Esophagus muscularis mucosa (tissue), 3 donors: ENCODE data around the gene ZDHHC19.

Source experiments
- POLR2A ChIP-seq: fragments of 450-650 bp; IDR thresholded peaks from one replicate; pipeline ENCODE4 v1.6.1; 2017; ENCODE audit warnings: antibody characterized with exemption, moderate library complexity, mild to moderate bottlenecking, low read depth
- TF ChIP-seq, protein P1 (sequence below), 3 experiments: fragments of 200-600 bp in 2 of 3; fragments of 450-650 bp in 1 of 3; sonication (generic) in 2 of 3; IDR thresholded peaks; one replicate each; pipeline ENCODE4 v1.5.1; 2017 to 2019; ENCODE audit warnings: antibody characterized with exemption in 3 of 3, mild to moderate bottlenecking in 2 of 3, moderate library complexity in 1 of 3

- TF ChIP-seq POLR2A = no peak
- TF ChIP-seq, protein P1, sequence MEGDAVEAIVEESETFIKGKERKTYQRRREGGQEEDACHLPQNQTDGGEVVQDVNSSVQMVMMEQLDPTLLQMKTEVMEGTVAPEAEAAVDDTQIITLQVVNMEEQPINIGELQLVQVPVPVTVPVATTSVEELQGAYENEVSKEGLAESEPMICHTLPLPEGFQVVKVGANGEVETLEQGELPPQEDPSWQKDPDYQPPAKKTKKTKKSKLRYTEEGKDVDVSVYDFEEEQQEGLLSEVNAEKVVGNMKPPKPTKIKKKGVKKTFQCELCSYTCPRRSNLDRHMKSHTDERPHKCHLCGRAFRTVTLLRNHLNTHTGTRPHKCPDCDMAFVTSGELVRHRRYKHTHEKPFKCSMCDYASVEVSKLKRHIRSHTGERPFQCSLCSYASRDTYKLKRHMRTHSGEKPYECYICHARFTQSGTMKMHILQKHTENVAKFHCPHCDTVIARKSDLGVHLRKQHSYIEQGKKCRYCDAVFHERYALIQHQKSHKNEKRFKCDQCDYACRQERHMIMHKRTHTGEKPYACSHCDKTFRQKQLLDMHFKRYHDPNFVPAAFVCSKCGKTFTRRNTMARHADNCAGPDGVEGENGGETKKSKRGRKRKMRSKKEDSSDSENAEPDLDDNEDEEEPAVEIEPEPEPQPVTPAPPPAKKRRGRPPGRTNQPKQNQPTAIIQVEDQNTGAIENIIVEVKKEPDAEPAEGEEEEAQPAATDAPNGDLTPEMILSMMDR (IDR thresholded peaks at IDR 0.05) = no peak
Measured at GRCh38 chr3:196175722-196176121, 35.5 kb downstream of the ZDHHC19 start.
